ENCODE data around the gene ANKRD34A. TPM values are rescaled to one million over a fixed set of nuclear protein-coding genes. Genes with fewer than 3 reads are reported as not detected.

ANKRD34A gene
- total RNA-seq (2014; rRNA removed; shearing (Covaris generic)), result 0.59 and 1.7 TPM in 2 replicates

- peak; percentile 98 for DNase-seq (ENCODE audit: low read depth)
Measured at GRCh38 chr1:145964328-145965118, at the start of gene ANKRD34A, which contains the start of gene POLR3GL. ANKRD34A (minus strand) TSS chr1:145964575; CDS start chr1:145961759, 2,816 bp downstream. POLR3GL (plus strand) TSS chr1:145964690; CDS start chr1:145974866, 10,176 bp downstream.

- no peak for DNase-seq (ENCODE audit: low read depth)
Measured at GRCh38 chr1:146013559-146013922, 49.2 kb upstream of the ANKRD34A start.

DNA sequence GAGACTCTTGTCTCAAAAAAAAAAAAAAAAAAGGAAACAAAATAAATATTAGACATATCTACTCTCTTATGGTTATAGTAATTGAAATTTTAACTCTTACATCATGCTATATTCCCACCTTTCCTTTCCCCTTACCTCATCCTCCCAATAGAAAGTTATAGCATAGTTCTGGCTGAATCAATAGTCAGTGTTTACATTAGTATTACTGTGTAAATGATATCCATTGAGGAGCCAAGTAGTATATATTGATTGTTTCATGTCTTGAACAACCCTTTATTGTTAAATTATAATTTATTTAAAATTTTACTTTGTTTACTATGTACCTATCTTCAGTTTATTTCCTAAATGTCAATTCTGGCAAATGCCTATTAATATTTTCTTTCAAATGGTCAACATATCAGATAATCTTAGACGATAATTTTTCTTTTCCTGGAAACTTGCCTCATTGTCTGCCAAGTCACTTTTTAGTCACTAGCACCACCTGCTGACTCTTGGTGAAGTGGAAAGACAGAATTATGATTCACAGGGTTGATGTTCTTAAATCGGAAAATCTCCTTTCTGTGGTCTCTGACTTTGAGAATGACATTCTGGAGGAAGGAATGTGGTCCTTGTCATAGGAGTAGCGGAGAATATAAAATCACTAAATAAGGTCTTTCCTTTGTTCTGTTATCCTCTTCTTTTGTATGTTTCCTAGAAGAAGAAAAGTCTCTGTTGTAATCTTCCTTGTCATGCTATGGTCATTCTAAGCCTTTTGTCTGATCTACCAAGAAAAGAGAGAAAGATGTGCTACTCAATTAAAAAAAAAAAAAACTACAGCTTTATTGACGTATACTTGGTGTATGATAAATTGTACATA is 48.6 kb upstream of the ANKRD34A start:
- DNase-seq (ENCODE audit: low read depth), result peak; percentile 88

DNA sequence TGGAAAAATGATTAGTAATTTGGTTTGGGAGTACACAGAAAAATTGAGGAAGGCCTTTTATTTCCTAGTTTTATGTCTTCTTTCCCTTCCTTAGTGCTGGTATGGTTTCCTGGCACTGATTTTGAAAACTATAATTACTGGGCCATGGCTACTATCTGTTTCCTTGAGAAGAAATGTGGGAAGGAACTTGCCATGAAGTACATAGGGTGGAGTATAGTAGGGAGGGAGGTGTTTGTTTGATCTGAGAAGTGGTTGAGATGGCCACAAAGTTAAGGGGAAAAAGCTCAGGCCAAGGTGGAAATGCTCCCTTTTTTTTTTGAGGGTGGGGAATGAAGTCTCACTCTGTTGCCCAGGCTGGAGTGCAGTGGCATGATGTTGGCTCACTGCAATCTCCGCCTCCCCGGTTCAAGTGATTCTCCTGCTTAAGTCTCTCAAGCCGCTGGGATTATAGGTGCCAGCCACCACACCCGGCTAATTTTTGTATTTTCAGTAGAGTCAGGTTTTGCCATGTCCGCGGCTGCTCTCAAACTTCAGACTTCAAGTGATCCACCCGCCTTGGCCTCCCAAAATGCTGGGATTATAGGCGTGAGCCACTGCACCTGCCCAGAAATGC is 45.9 kb upstream of the ANKRD34A start:
- no peak for DNase-seq (ENCODE audit: low read depth)

DNA sequence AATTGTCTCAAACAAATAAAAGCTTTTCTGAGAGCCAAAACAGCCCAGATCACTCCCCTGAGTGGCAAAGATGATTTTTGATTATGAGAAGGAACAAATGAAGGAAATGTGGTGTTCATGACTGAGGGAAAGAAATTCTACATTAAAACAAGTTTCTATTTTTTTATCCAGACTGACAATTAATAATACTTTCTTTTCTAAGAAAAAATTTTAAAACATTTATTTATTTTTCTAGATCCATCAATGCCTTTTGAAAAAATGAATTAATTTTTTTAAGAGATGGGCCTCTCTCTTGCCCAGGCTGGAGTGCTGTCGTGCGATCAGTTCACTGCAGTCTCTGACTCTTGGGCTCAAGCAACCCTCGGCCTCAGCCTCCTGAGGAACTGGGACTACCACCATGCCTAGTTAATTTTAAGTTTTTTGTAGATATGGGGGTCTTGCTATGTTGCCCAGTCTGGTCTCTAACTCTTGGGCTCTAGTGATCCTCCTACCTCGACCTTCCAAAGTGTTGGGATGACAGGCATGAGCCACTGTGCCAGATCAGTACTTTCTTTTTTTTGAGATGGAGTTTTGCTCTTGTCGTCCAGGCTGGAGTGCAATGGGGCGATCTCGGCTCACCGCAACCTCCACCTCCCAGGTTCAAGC is 43.2 kb upstream of the ANKRD34A start:
- no peak for DNase-seq (ENCODE audit: low read depth)

GRCh38 chr1:146001709-146002108 is 37.3 kb upstream of the ANKRD34A start:
- DNase-seq (ENCODE audit: low read depth), result no peak

DNA sequence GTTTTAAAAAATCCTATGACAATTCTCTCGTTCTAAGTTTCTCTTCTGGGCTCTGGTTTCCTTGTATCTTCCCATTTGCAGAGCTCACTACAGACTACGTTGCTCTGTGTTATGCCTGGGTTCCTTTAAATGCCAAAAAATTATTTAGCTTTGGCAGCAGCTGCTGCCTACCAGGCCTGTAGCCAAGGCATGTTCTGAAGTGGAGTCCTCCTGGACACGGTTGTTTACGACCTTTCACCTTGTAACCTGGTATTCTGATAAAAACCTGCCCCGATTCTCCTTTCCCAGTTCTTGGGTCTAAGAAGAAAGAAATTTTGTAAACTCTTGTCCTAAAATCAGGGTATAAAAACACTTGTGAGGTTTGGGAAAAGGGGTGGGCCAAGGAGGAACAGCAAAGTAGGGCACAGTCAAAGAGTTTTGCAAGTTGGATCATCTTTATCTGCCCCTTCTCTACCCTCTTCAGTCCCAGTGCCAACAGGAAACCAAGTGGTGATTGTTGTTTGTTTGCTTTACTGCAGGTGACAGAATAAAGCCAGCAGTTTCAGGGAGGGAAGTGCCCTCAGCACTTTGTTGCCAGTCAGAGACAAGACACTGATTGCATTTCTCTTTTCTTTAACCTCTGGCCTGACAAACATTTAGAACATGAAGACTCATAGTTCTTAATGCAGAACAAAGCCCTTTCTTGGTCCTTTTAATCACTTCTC is 35.1 kb upstream of the ANKRD34A start:
- DNase-seq (ENCODE audit: low read depth), result no peak

DNA sequence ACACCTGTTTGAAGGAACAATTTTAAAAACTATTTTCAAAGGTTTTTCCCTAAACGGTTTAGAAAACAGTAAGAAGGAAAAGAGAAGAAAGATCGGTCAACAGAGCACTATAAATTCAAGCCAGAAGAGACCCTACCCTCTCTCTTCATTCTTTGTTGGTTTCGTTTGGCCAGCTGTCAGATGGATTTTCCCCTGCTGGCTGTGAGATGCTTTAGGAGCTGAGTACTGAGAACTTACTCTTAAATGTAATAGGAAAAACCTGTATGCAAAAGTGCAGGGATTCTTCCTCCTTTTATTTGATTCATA is 33.3 kb upstream of the ANKRD34A start:
- no peak for DNase-seq (ENCODE audit: low read depth)

DNA sequence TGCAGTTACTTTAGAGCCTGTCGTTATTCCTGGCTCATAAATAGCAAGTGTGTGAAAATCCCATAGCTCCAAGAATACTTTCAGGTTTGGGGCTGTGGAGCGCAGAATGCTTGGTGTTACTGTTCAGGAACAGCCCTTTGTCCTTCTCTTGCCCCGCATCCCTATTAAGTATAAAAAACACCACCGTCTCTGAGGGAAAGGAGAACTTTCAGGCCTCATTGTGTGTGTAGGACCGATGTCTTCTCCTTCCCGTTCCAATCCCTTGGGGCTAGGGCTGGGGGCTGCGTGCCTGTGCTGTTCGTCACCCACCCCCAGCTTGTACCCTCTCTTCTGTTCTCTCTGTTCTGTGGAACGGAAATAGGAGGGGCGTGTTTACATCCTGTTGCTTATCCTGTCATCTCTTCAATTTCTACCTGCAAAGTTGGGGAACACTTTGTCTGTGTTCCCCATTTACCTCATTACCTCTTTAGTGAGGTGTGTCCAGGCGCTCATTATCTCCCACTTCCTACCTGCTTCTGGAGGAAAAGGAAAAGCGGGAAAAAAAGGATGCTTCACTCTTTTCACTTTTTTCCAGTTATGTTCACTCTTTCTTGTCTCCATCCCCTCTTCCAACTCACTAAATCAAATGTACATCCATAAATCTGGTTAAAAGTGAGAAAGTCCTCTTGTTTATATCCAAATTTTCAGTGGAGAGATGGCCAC is 32.8 kb upstream of the ANKRD34A start:
- peak; percentile 38 for DNase-seq (ENCODE audit: low read depth)

GRCh38 chr1:145996433-145997015 is 32.1 kb upstream of the ANKRD34A start, which contains the start of gene TXNIP:
TXNIP (minus strand) TSS chr1:145996579; CDS start chr1:145996266, 313 bp downstream.
- peak; percentile 98 for DNase-seq (ENCODE audit: low read depth)

GRCh38 chr1:145995964-145996432 is 31.6 kb upstream of the ANKRD34A start:
- DNase-seq (ENCODE audit: low read depth), result no peak

DNA sequence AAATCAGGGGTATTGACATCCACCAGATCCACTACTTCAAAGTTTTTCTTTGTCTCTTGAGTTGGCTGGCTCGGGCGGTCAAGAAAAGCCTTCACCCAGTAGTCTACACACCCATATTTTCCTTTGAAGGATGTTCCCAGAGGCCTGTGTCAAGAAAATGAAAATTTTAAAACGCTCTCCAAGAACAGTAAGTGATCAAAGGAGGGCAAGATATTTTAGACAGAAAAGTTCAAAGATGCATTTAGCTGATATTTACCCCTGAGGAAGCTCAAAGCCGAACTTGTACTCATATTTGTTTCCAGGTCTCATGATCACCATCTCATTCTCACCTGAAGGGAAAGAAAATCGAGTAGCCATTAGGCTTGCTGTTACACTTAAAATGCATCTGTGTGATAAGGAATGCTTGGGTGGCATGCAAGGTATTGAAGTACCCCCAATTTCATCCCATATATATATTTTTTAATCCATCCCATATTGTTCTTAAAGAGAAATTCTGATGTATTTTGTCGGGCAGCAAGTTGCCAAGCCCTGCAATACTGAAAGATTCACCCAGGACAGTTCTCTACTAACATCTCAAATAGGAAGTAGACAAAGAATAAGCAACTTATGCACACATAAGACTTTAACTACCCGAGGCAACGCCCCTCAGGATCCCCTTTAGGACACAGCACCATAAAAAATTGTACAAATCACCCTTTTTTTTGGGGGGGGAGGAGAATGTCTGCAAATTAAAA is 30.9 kb upstream of the ANKRD34A start:
- DNase-seq (ENCODE audit: low read depth), result no peak

- DNase-seq (ENCODE audit: low read depth), result no peak
Measured at GRCh38 chr1:145994391-145995120, 30.2 kb upstream of the ANKRD34A start.

DNA sequence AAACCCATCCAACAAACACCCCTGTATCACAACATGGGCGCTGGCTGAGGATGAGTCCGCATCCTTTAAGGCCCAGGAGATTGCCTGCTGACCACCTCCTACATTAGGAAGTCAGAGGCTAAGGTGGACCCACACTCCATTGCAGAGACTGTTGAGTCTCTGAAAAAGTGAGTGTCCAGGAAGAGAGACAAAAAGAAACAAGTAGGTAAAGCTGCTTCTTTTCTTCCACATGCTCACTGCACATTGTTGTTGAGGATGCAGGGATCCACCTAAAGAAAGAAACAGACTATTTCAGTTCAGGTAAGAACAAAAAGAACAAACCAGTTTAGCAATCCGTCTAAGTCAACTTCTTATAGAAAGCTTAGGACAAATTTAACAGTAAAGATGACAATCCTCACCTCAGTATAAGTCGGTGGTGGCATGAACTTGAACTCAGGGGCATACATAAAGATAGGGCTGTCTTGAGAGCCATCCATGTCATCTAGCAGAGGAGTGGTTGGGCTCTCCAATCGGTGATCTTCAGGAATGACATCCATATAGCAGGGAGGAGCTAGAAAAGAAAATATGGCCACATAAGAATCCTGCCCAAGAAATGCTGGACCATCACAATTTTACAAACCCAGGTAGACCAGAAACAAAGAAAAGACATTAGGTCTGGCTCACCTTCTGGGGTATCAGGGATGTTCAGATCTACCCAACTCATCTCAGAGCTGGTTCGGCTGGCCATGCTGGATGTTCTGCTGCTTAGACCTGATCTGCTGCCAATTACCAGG is 29.4 kb upstream of the ANKRD34A start:
- no peak for DNase-seq (ENCODE audit: low read depth)

GRCh38 chr1:145992958-145993617 is 28.7 kb upstream of the ANKRD34A start:
- DNase-seq (ENCODE audit: low read depth), result no peak

DNA sequence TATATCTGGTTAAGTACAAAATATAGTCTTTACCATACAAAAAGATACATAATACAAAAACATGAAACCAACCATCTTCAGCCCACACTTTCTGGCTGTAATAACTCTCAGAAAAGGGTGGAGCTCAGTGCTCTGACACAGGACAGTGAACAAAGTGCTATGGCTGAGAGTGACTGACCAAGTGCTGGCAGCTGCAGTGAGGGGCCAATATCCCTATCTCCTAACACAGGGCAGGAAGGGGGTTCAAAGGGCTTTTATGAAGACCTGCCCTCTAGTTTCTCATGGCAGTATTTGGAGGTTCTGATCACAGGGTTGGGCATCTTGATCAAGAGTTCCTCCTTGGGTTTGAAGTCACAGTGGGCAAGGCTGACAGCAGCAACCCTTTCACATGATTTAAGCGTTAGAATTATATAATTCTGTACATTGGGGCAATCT is 28.1 kb upstream of the ANKRD34A start:
- DNase-seq (ENCODE audit: low read depth), result no peak

GRCh38 chr1:145991735-145992412 is 27.5 kb upstream of the ANKRD34A start:
- peak; percentile 53 for DNase-seq (ENCODE audit: low read depth)

All from M059J (cell line).